ENCODE data around the gene KANSL2.

The KANSL2 gene

GRCh38 chr12:48690990-48691389 is 9.0 kb upstream of the KANSL2 start:
- TF ChIP-seq CTCF (IDR thresholded peaks at IDR 0.05; ENCODE audit: low read depth, low read length, missing control alignments): no peak
- H3K4me3 ChIP-seq (ENCODE audit: low read depth, low read length): no peak overlapping the region
- no peak for DNase-seq (ENCODE audit: low read depth)

GRCh38 chr12:48690436-48690835 is 8.4 kb upstream of the KANSL2 start:
- H3K4me3 ChIP-seq (ENCODE audit: low read depth, low read length): no peak overlapping the region
- no peak for DNase-seq (ENCODE audit: low read depth)
- no peak for TF ChIP-seq CTCF (IDR thresholded peaks at IDR 0.05; ENCODE audit: low read depth, low read length, missing control alignments)

- TF ChIP-seq CTCF (IDR thresholded peaks at IDR 0.05; ENCODE audit: low read depth, low read length, missing control alignments): no peak
- DNase-seq (ENCODE audit: low read depth): no peak
- H3K4me3 ChIP-seq (ENCODE audit: low read depth, low read length): no peak overlapping the region
Measured at GRCh38 chr12:48688836-48689235, 6.8 kb upstream of the KANSL2 start.

- no peak for DNase-seq (ENCODE audit: low read depth)
- no peak overlapping the region for H3K4me3 ChIP-seq (ENCODE audit: low read depth, low read length)
- TF ChIP-seq CTCF (IDR thresholded peaks at IDR 0.05; ENCODE audit: low read depth, low read length, missing control alignments): no peak
Measured at GRCh38 chr12:48687592-48687991, 5.6 kb upstream of the KANSL2 start.

- TF ChIP-seq CTCF (IDR thresholded peaks at IDR 0.05; ENCODE audit: low read depth, low read length, missing control alignments): no peak
- no peak overlapping the region for H3K4me3 ChIP-seq (ENCODE audit: low read depth, low read length)
Measured at GRCh38 chr12:48686615-48687334, 4.7 kb upstream of the KANSL2 start.

GRCh38 chr12:48686037-48686595 is 4.1 kb upstream of the KANSL2 start:
- no peak for TF ChIP-seq CTCF (IDR thresholded peaks at IDR 0.05; ENCODE audit: low read depth, low read length, missing control alignments)
- no peak for DNase-seq (ENCODE audit: low read depth)

More at GRCh38 chr12:48686615-48687334, 4.7 kb upstream of the KANSL2 start:
- DNase-seq (ENCODE audit: low read depth): no peak

GRCh38 chr12:48683534-48683933 is 1.5 kb upstream of the KANSL2 start:
- no peak for DNase-seq (ENCODE audit: low read depth)
- TF ChIP-seq CTCF (IDR thresholded peaks at IDR 0.05; ENCODE audit: low read depth, low read length, missing control alignments): no peak

More at GRCh38 chr12:48686037-48686595, 4.1 kb upstream of the KANSL2 start:
- H3K4me3 ChIP-seq (ENCODE audit: low read depth, low read length): no peak overlapping the region

More at GRCh38 chr12:48683534-48683933, 1.5 kb upstream of the KANSL2 start:
- no peak overlapping the region for H3K4me3 ChIP-seq (ENCODE audit: low read depth, low read length)
